ENCODE data around the gene ATXN7L1.
A peak's percentile ranks its signal among the peaks of the same experiment; 100 is the strongest.

The ATXN7L1 gene

GRCh38 chr7:105880571-105881330, 4.4 kb upstream of the ATXN7L1 start:
- no peak overlapping the region for H3K4me3 ChIP-seq (ENCODE audit: low read length)
- no peak for TF ChIP-seq ZNF274 (IDR thresholded peaks at IDR 0.05; ENCODE audit: low read depth, low read length)

GRCh38 chr7:105879782-105880181, 3.4 kb upstream of the ATXN7L1 start:
- TF ChIP-seq ZNF274 (IDR thresholded peaks at IDR 0.05; ENCODE audit: low read depth, low read length): no peak
- no peak overlapping the region for H3K4me3 ChIP-seq (ENCODE audit: low read length)

GRCh38 chr7:105878746-105879605, 2.6 kb upstream of the ATXN7L1 start:
- no peak overlapping the region for H3K4me3 ChIP-seq (ENCODE audit: low read length)
- no peak for TF ChIP-seq ZNF274 (IDR thresholded peaks at IDR 0.05; ENCODE audit: low read depth, low read length)

GRCh38 chr7:105877736-105878135, 1.3 kb upstream of the ATXN7L1 start:
- no peak overlapping the region for H3K4me3 ChIP-seq (ENCODE audit: low read length)
- no peak for TF ChIP-seq ZNF274 (IDR thresholded peaks at IDR 0.05; ENCODE audit: low read depth, low read length)

- no peak for TF ChIP-seq ZNF274 (IDR thresholded peaks at IDR 0.05; ENCODE audit: low read depth, low read length)
- peak overlapping the region; percentile 38; the same call in 1 of the 2 replicates for H3K4me3 ChIP-seq (ENCODE audit: low read length)
These were observed 684 bp upstream of the ATXN7L1 start for GRCh38 chr7:105876964-105877601.

- TF ChIP-seq ZNF274 (IDR thresholded peaks at IDR 0.05; ENCODE audit: low read depth, low read length): no peak
- peak overlapping the region; percentile 55; the same call in 1 of the 2 replicates for H3K4me3 ChIP-seq (ENCODE audit: low read length)
These were observed 894 bp downstream of the ATXN7L1 start for GRCh38 chr7:105875505-105875904.

GRCh38 chr7:105874055-105874454, 2.3 kb downstream of the ATXN7L1 start:
- TF ChIP-seq ZNF274 (IDR thresholded peaks at IDR 0.05; ENCODE audit: low read depth, low read length): no peak
- no peak overlapping the region for H3K4me3 ChIP-seq (ENCODE audit: low read length)

- H3K4me3 ChIP-seq (ENCODE audit: low read length): no peak overlapping the region
- no peak for TF ChIP-seq ZNF274 (IDR thresholded peaks at IDR 0.05; ENCODE audit: low read depth, low read length)
These were observed 3.9 kb downstream of the ATXN7L1 start for GRCh38 chr7:105872491-105872890.

GRCh38 chr7:105871142-105871541, 5.3 kb downstream of the ATXN7L1 start:
- no peak for TF ChIP-seq ZNF274 (IDR thresholded peaks at IDR 0.05; ENCODE audit: low read depth, low read length)
- H3K4me3 ChIP-seq (ENCODE audit: low read length): no peak overlapping the region

GRCh38 chr7:105866102-105866801, 10.1 kb downstream of the ATXN7L1 start:
- no peak overlapping the region for H3K4me3 ChIP-seq (ENCODE audit: low read length)
- no peak for TF ChIP-seq ZNF274 (IDR thresholded peaks at IDR 0.05; ENCODE audit: low read depth, low read length)

- no peak for TF ChIP-seq ZNF274 (IDR thresholded peaks at IDR 0.05; ENCODE audit: low read depth, low read length)
- no peak overlapping the region for H3K4me3 ChIP-seq (ENCODE audit: low read length)
These were observed 12.5 kb downstream of the ATXN7L1 start for GRCh38 chr7:105863876-105864275.

- no peak overlapping the region for H3K4me3 ChIP-seq (ENCODE audit: low read length)
- TF ChIP-seq ZNF274 (IDR thresholded peaks at IDR 0.05; ENCODE audit: low read depth, low read length): no peak
These were observed 13.6 kb downstream of the ATXN7L1 start for GRCh38 chr7:105862770-105863169.

GRCh38 chr7:105862276-105862675, 14.1 kb downstream of the ATXN7L1 start:
- no peak overlapping the region for H3K4me3 ChIP-seq (ENCODE audit: low read length)
- TF ChIP-seq ZNF274 (IDR thresholded peaks at IDR 0.05; ENCODE audit: low read depth, low read length): no peak

GRCh38 chr7:105861224-105861623, 15.2 kb downstream of the ATXN7L1 start:
- no peak for TF ChIP-seq ZNF274 (IDR thresholded peaks at IDR 0.05; ENCODE audit: low read depth, low read length)
- no peak overlapping the region for H3K4me3 ChIP-seq (ENCODE audit: low read length)

Measured in GM08714 (cell line).